Fibroblast of skin of back (primary cell): ENCODE results near the gene PHYKPL.
"Not testable (repeated sequence)": the region's sequence is repeated elsewhere in the genome, so short reads cannot be mapped to it uniquely, and the experiment has no call there.

Experiments
- DNase-seq: peaks from one replicate; pipeline ENCODE4 v3.0.0-alpha.2; 2013

PHYKPL gene

DNA sequence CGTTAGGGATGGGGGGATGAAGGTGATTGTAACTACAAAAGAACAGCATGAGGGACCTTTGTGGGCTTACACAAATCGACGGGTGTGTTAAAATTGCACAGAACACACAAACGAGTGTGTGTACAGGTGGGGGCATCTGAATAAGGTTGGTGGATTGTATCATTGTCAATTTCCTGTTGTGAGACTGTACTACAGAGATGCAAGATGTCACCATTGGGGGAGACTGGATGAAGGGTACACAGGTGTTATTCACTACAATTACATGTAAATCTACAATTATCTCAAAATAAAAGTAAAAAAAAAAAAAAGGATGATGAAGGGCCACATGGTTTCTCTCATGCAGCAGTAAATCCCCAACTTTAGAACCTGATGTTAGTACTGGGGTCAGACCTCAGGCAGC is 31.4 kb upstream of the PHYKPL start:
- no peak for DNase-seq

- DNase-seq: no peak
These were observed 29.3 kb upstream of the PHYKPL start for GRCh38 chr5:178261666-178262600.

DNA sequence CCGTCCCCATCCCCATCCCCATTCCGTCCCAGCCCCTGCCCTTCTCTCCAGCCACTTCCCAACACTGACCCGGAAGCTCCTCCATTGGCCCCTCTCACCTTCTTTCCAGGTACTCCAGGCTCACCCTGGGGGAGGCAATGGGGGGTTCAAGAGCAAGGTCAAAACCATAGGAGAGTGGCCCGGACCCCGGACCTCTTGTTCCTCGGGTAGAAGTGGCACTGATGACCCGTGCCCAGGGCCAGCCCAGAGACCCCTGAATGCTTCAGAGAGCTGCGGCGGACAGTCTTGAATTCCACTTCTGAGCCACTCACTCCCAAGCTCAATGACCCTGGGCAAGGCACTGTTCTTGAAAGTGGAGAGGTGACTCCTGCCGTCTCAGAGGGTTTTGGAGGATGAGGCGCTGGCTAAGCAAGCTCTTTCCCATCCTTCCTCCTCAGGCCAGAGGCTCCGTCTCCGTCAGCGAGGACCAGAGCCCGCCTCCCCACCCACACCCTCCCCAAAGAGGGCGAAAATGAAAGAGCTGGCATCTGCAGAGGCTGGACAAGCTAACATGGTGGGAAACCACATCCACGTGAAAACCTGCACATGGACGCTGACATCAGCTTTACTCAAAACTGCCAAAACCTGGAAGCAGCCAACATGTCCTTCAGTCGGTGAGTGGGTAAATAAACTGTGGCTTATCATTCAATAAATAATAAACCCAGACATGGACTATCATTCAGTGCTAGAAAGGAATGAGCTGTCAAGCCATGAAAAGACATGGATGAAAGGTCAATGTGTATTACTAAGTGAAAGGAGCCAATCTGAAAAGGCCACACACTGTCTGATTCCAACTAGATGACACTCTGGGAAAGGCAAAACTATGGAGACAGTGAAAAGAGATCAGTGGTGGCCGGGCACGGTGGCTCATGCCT is 27.3 kb upstream of the PHYKPL start:
- DNase-seq: no peak

DNA sequence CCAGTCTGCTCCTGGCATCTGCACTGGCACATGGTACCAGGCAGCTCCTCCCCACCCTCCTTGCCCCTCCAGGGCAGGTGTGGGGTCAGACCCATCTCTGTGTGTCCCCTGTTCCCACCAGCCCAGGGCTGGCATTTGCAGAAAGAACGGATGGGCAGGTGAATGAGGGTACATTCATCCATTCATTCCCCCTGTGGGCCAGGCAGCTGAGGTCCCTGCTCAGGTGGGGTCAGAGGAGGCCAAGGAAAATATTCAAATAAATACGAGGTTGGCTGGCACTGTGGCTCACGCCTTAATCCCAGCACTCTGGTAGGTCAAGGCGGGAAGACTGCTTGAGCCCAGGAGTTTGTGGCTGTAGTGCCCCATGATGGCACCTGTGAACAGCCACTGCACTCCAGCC is 25.0 kb upstream of the PHYKPL start:
- DNase-seq: no peak

DNA sequence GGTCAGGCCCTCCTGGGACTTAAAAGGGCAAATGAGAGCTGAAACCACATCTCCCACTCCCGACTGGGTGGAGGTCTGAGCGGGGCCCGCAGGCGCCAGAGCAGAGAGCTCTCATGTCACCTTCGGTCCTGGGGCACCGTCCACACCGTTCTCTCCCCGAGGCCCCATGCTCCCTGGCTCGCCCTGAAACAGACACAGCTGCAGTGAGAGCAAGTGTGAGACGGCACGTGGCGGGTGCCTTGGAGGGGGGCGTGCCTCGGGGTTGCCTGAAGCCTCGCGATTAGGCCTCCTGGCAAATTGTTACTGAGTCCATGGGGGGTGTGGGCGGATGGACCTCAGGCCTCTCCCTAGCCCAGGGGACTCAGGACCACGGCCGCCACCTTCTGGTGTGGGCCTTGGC is 24.1 kb upstream of the PHYKPL start:
- DNase-seq: no peak

DNA sequence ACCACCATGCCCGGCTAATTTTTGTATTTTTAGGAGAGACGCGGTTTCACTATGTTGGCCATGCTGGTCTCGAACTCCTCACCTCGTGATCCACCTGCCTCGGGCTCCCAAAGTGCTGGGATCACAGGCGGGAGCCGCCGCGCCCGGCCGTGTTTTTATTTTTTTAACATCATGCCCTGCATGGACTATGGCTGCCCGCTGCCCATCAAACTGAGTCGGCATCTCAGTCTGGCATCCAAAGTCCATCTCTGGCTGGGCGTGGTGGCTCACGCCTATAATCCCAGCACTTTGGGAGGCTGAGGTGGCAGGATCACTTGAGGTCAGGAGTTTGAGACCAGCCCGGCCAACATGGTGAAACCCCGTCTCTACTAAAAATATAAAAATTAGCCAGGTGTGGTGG is 21.0 kb upstream of the PHYKPL start:
- DNase-seq: not testable (repeated sequence)

DNA sequence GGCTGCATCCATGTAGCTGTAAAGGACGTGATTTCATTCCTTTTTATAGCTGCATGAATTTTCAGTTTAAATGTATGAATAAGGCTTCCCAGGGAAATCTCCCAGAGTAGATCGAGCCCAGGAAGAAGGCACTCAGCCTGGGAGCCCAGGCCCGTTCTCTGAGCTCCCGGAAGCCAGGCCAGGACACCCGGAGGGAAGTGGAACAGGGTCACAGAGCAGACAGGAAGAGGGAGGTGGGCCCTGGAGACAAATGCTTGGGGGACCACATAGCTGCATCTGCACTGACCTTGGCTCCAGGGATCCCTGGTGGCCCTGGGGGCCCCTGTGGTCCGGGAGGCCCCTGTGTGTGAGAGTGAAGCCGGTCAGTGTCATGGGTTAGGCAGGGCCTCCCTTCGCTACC is 19.7 kb upstream of the PHYKPL start:
- no peak for DNase-seq

DNA sequence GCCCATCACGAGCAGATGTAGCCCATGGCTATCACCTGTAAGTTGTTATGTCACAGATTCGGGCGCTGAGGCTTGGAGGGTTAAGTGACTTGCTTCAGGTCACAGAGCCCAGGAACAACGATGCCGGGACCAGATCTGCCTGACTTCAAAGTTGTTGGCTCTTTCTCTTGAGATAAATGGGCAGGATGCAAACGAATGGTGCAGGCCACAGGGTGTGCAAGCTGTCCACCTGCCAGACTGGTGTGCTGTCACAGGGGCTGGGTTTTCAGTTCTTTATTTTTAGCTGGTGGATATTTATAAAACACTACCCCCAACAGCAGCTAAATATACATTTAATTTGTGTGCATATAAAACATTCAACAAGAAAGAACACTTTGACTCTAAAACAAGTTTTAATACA is 17.7 kb upstream of the PHYKPL start:
- no peak for DNase-seq

DNA sequence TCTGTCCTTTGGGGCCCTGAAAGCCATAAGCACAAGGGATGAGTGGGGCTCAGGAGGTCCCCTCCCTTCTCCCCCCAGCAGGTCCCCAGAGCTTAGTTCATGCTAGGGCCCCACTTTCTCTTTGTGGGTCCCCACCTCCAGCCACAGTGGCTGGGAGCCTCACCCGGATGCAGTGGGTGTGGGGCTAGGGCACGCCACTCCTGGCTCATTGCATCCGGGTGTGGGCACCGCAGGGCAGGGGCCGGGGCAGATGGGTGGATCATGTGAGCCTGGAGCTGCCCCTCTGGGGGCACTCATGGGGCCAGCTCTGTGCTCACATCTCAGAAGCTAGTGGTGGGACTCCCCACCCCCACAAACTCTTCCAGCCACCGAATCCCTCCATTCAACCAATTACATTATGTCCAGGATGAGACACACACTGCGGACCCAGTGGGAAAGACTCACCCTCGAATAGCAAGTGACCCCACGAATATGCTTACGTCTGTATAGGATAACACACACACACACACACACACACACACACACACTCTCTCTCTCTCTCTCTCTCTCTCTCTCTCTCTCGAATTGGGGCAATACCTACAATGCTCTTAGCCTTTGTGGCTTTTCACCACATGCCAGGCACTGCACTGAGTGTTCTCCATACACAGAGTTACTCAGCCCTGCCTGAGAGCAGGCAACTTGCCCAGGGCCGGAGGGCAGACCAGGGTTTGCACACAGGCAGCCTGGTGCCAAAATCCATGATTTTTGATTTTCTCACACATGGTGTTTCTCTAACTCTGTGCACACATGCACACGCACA is 16.8 kb upstream of the PHYKPL start:
- peak; percentile 40 for DNase-seq

DNA sequence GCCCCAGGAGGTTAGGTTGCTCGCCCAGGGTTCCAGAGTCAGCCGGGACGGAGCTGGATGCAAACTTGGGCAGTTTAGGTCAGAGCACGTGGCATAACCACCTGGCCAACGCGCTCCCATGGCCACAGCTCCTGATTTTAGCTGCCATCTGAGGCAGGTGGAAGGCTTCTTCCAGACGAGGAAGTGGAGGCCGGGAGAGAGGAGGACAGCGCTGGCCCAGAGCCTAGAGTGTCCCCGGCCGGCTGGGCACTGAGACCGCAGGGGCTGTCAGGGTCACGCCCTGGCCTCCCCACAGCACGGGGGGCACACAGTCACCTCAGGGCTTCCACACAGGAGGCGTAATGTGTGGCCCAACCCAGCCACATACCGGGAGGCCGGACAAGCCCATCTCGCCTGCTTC is 16.1 kb upstream of the PHYKPL start:
- DNase-seq: no peak

GRCh38 chr5:178247481-178248456 is 15.2 kb upstream of the PHYKPL start:
- DNase-seq: no peak

DNA sequence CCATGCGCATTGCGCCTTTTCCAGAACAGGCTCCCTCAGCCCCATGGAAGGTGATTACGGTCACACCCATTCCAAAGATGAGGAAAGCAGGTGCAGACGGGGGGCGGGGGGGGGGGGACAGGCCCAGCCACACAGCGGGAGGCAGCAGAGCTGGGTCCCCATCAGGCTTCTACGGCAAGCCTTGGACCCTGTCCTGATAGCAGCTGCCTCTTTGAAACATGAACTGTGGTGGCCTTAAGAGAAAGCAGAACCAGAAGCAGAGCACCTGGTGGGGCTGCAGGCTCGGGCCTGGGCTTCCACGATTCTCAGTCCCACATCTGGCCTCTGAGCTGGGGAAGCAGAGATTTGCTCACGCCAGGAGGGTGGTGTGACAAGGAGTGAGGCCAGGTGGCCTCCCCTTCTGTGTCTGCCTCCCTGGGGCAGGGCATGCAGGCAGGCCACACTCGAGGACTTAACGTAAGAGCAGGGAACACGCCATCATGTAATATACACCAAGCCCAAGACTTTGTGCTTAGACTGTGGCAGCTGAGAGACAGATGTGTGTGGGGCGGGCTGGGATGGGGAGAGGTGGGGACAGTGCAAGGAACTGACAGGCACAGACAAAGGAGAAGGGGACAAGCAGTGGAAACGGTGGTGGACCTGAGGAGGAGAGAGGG is 14.2 kb upstream of the PHYKPL start:
- no peak for DNase-seq

DNA sequence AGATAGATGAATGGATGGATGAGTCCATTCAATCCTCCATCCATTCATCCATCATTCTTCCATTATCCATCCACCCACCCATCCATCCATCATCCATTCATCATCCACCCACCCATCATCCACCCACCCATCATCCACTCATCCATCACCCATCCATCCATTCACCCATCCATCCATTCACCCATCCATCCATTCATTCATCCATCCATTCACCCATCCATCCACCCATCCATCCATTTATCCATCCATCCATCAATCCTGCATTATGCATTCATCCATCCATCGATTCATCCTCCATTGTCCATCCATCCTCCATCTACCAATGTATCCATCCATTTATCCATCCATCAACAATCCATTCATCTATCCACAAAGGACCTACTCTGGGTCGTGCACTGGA is 12.8 kb upstream of the PHYKPL start:
- DNase-seq: no peak

DNA sequence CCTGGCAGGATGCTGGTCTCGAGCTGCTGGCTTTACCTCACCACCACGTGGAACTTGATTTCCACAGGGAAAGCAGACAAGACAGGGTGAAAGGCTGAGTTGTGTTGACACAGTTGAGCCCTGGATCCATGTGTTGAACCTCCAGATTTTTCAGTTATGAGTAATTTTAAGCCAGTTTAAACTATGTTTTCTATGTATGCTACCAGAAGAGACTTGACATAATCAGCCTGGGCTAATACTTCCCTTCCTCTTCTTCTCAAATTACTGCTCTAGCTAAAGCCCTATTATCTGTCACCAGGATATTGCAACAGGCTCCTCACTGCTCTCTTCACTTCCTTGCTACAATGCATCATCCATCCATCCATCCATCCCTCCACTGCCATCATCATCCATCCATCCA is 12.0 kb upstream of the PHYKPL start:
- peak; percentile 42 for DNase-seq

GRCh38 chr5:178242416-178242815 is 9.8 kb upstream of the PHYKPL start:
- DNase-seq: no peak

DNA sequence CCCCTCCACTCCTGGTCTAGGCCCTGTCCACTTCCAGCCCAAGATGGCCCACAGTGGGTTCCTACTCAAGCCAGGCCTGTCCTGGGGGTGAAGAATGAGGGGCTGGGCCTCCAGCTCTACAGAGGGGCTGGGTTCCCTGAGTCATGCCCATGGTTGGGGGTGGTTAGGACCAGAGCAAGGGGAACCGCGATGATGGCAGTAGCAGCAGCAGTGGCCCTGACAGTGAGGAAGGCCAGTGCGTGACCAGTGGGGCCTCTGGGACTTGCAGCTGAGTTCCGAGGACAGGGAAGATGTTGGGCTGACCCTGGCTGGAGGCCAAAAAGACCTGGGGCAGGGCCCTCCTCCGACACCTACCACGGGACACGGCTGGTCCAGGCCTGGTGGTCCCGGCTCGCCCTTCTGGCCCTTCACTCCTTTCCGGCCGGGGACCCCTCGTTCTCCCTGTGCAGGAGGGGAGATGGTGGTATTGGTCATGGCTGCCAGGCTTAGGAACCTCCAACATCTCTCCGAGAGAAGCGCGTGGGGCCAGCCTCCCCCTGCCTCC is 9.2 kb upstream of the PHYKPL start:
- no peak for DNase-seq

- DNase-seq: no peak
These were observed 8.6 kb upstream of the PHYKPL start for GRCh38 chr5:178241231-178241663.

GRCh38 chr5:178240766-178241165 is 8.2 kb upstream of the PHYKPL start:
- DNase-seq: no peak

GRCh38 chr5:178240341-178240741 is 7.7 kb upstream of the PHYKPL start:
- DNase-seq: no peak

GRCh38 chr5:178239626-178240301 is 7.2 kb upstream of the PHYKPL start:
- DNase-seq: not testable (repeated sequence)
